Measurements from ENCODE around the gene APEX1. TPM values are rescaled to one million over a fixed set of nuclear protein-coding genes. Genes with fewer than 3 reads are reported as not detected.

APEX1 gene
- total RNA-seq, 1 experiment from 2014 or later, result 49.5 TPM

Other genes starting within 250 kb of the APEX1 start
- gene OR11H6, start 231.5 kb upstream of the APEX1 start, total RNA-seq (2014; rRNA removed; shearing (Covaris generic)), result not detected in 2 replicates
- not detected in 2 replicates for gene OR11H7, start 226.2 kb upstream of the APEX1 start, total RNA-seq (2014; rRNA removed; shearing (Covaris generic))
- gene OR11H4, start 215.9 kb upstream of the APEX1 start, total RNA-seq (2014; rRNA removed; shearing (Covaris generic)), result not detected in 2 replicates
- gene TTC5, start 149.3 kb upstream of the APEX1 start, total RNA-seq (2014; rRNA removed; shearing (Covaris generic)), result 9.7 and 12.3 TPM in 2 replicates
- gene CCNB1IP1, start 121.9 kb upstream of the APEX1 start, total RNA-seq (2014; rRNA removed; shearing (Covaris generic)), result 51.2 and 52.4 TPM in 2 replicates
- 23.4 and 31.0 TPM in 2 replicates for gene PARP2, start 111.6 kb upstream of the APEX1 start, total RNA-seq (2014; rRNA removed; shearing (Covaris generic))
- 8.2 and 8.9 TPM in 2 replicates for gene TEP1, start 41.7 kb upstream of the APEX1 start, total RNA-seq (2014; rRNA removed; shearing (Covaris generic))
- not detected in 2 replicates for gene KLHL33, start 19.1 kb upstream of the APEX1 start, total RNA-seq (2014; rRNA removed; shearing (Covaris generic))
- 19.9 and 26.9 TPM in 2 replicates for gene OSGEP, start 414 bp upstream of the APEX1 start, total RNA-seq (2014; rRNA removed; shearing (Covaris generic))
- 16.5 and 22.9 TPM in 2 replicates for gene PIP4P1, start 6.2 kb downstream of the APEX1 start, total RNA-seq (2014; rRNA removed; shearing (Covaris generic))
- gene PNP, start 14.2 kb downstream of the APEX1 start, total RNA-seq (2014; rRNA removed; shearing (Covaris generic)), result 42.3 and 45.0 TPM in 2 replicates
- gene RNASE10, start 50.3 kb downstream of the APEX1 start, total RNA-seq (2014; rRNA removed; shearing (Covaris generic)), result not detected in 2 replicates
- gene RNASE9, start 105.8 kb downstream of the APEX1 start, total RNA-seq (2014; rRNA removed; shearing (Covaris generic)), result not detected in 2 replicates
- not detected in 2 replicates for gene RNASE11, start 132.8 kb downstream of the APEX1 start, total RNA-seq (2014; rRNA removed; shearing (Covaris generic))
- not detected in 2 replicates for gene RNASE12, start 136.2 kb downstream of the APEX1 start, total RNA-seq (2014; rRNA removed; shearing (Covaris generic))
- not detected in 2 replicates for gene OR6S1, start 186.5 kb downstream of the APEX1 start, total RNA-seq (2014; rRNA removed; shearing (Covaris generic))
- gene RNASE4, start 229.3 kb downstream of the APEX1 start, total RNA-seq (2014; rRNA removed; shearing (Covaris generic)), result 8.1 and 14.2 TPM in 2 replicates
- 6.3 and 7.4 TPM in 2 replicates for gene ANG, start 233.5 kb downstream of the APEX1 start, total RNA-seq (2014; rRNA removed; shearing (Covaris generic))

All from RPMI7951 (cell line).